PC-3 (cell line): ENCODE data around the gene KIDINS220. TPM values are rescaled to one million over a fixed set of nuclear protein-coding genes. Genes with fewer than 3 reads are reported as not detected.

Experiments used
- ATAC-seq: fragments of 200-7000 bp; cut with Tn5 transposase; 2 replicates; pipeline ENCODE4 v1.9.1; 2020; ENCODE audit warnings: mild to moderate bottlenecking, moderate library complexity
- BruUV-seq: library from RNA; stranded (reverse); fragments of 400-500 nt; replicated peaks from 2 replicates; lab custom pipeline; 2021; lab: Mats Ljungman, UMichigan
- CTCF ChIA-PET: fragments of 300-600 bp; sonication (Branson Sonifier 250); formaldehyde crosslinking; loops from one replicate; lab custom pipeline; 2022; ENCODE audit warnings: antibody characterized with exemption; lab: Charles Lee
- POLR2A ChIA-PET: fragments of 300-600 bp; sonication (Branson Sonifier 250); formaldehyde crosslinking; loops from one replicate; lab custom pipeline; 2022; ENCODE audit warnings: antibody characterized with exemption; ENCODE audit not compliant: unreplicated experiment; lab: Charles Lee
- DNase-seq: peaks from one replicate; pipeline ENCODE4 v3.0.0-alpha.2; 2015
- H2AFZ ChIP-seq: fragments of 300-600 bp; sonication (generic); 2 replicates; pipeline ENCODE4 v1.6.0; 2016; ENCODE audit warnings: antibody characterized with exemption, low read length
- H3F3A ChIP-seq: fragments of 300-600 bp; sonication (generic); one replicate; pipeline ENCODE4 v1.6.0; 2017; ENCODE audit warnings: antibody characterized with exemption, low read length, control low read depth, mild to moderate bottlenecking; ENCODE audit not compliant: unreplicated experiment
- H3K27ac ChIP-seq: fragments of 300-600 bp; sonication (generic); 2 replicates; pipeline ENCODE4 v1.5.1; 2016; ENCODE audit warnings: mild to moderate bottlenecking, low read length
- H3K27me3 ChIP-seq: fragments of 300-600 bp; sonication (generic); 2 replicates; pipeline ENCODE4 v1.6.1; 2016; ENCODE audit warnings: low read length, mixed read lengths
- H3K36me3 ChIP-seq: fragments of 300-600 bp; sonication (generic); 2 replicates; pipeline ENCODE4 v1.6.1; 2016; ENCODE audit warnings: low read depth, mixed run types, low read length, mixed read lengths
- H3K4me1 ChIP-seq: fragments of 300-600 bp; sonication (generic); 2 replicates; pipeline ENCODE4 v1.5.1; 2016; ENCODE audit warnings: low read length; ENCODE audit not compliant: insufficient read depth
- H3K4me2 ChIP-seq: fragments of 300-600 bp; sonication (generic); 2 replicates; pipeline ENCODE4 v1.6.0; 2016; ENCODE audit warnings: low read length
- H3K4me3 ChIP-seq: fragments of 300-600 bp; sonication (generic); 2 replicates; pipeline ENCODE4 v1.5.1; 2016; ENCODE audit warnings: mild to moderate bottlenecking, low read length, mixed read lengths
- H3K79me2 ChIP-seq: fragments of 300-600 bp; sonication (generic); 2 replicates; pipeline ENCODE4 v1.6.1; 2017; ENCODE audit warnings: low read length, mixed read lengths
- H3K9ac ChIP-seq: fragments of 300-600 bp; sonication (generic); 2 replicates; pipeline ENCODE4 v1.6.0; 2016; ENCODE audit warnings: mild to moderate bottlenecking, low read length
- H3K9me2 ChIP-seq: fragments of 300-600 bp; sonication (generic); replicated peaks from 2 replicates; pipeline ENCODE4 v1.6.1; 2016; ENCODE audit warnings: mixed run types, low read length, mixed read lengths
- H3K9me3 ChIP-seq: fragments of 300-600 bp; sonication (generic); 2 replicates; pipeline ENCODE4 v1.6.1; 2016; ENCODE audit warnings: low read length, mixed read lengths
- H4K20me1 ChIP-seq: fragments of 300-600 bp; sonication (generic); 2 replicates; pipeline ENCODE4 v1.6.1; 2016; ENCODE audit warnings: low read length, mixed read lengths
- CTCF ChIP-seq: fragments of 300-600 bp; sonication (generic); conservative IDR thresholded peaks from 2 replicates; pipeline ENCODE4 v1.5.1; 2017; ENCODE audit warnings: antibody characterized with exemption, low read depth, mild to moderate bottlenecking, low read length
- EZH2 ChIP-seq: fragments of 300-600 bp; sonication (generic); IDR thresholded peaks from one replicate; pipeline ENCODE4 v1.6.1; 2017; ENCODE audit warnings: antibody characterized with exemption, mild to moderate bottlenecking, low read length; ENCODE audit not compliant: unreplicated experiment
- EZH2phosphoT487 ChIP-seq: fragments of 300-600 bp; sonication (generic); IDR thresholded peaks from 2 replicates; pipeline ENCODE4 v1.6.1; 2018; ENCODE audit warnings: mild to moderate bottlenecking, antibody characterized with exemption, low read length, borderline replicate concordance
- intact Hi-C: fragments of 100-400 bp; cut with micrococcal nuclease; formaldehyde crosslinking; loops from 2 replicates; pipeline ENCODE4 v1.9.0; 2023
- total RNA-seq: library from RNA; depleted of rRNA; stranded (reverse); fragments of >200 nt; gene quantifications from 2 replicates; pipeline ENCODE4 v1.2.3, GENCODE V29; 2014

KIDINS220 gene
- total RNA-seq, 1 experiment from 2014 or later, result 37.6 TPM

- ATAC-seq, result no peak
- H3K4me3 ChIP-seq, result no peak overlapping the region
- 0 out of 2 replicates have a peak, but pooled peaks cover 6% of the 10 kb centered on the region for H4K20me1 ChIP-seq
- ChIA-PET POLR2A (no interaction called here), CTCF (no interaction called here)
- H3K79me2 ChIP-seq, result peaks cover 30% of the 10 kb centered on the region
- H3K27ac ChIP-seq, result no peak overlapping the region
- no peak overlapping the region for H3K4me2 ChIP-seq
- H3F3A ChIP-seq, result no peaks in the 10 kb centered on the region
- no peak overlapping the region for H3K9ac ChIP-seq
- no peaks in the 10 kb centered on the region for H3K9me3 ChIP-seq
- no TSS peak for BruUV-seq
- no peak for DNase-seq
- no peaks in the 10 kb centered on the region for H3K27me3 ChIP-seq
- intact Hi-C loops, result no loop called here
- H3K4me1 ChIP-seq, result peaks cover 13% of the 10 kb centered on the region
- H3K36me3 ChIP-seq, result no peaks in the 10 kb centered on the region
- no peak overlapping the region for H2AFZ ChIP-seq
- TF ChIP-seq EZH2, result no peak
- no peak for TF ChIP-seq EZH2phosphoT487
- TF ChIP-seq CTCF, result no peak
- no peaks in the 10 kb centered on the region for H3K9me2 ChIP-seq
Observed at GRCh38 chr2:8839189-8839965, 2.0 kb upstream of the KIDINS220 start.

- TF ChIP-seq EZH2 (no peak), EZH2phosphoT487 (no peak), CTCF (no peak)
- POLR2A ChIA-PET, result no interaction called here
- Histone ChIP-seq H2AFZ (no peak overlapping the region; the same call in 1 of the 2 replicates), H3K9me2 (no peaks in the 10 kb centered on the region), H3K4me2 (peak overlapping the region; percentile 61), H3K79me2 (peaks cover 46% of the 10 kb centered on the region), H3K9ac (no peak overlapping the region), H4K20me1 (0 out of 2 replicates have a peak, but pooled peaks cover 6% of the 10 kb centered on the region), H3F3A (no peaks in the 10 kb centered on the region), H3K27me3 (no peaks in the 10 kb centered on the region), H3K36me3 (no peaks in the 10 kb centered on the region), H3K4me1 (peaks cover 13% of the 10 kb centered on the region), H3K27ac (no peak overlapping the region), H3K9me3 (no peaks in the 10 kb centered on the region), H3K4me3 (no peak overlapping the region)
- no peak for ATAC-seq
- CTCF ChIA-PET, result no interaction called here
- DNase-seq, result no peak
- intact Hi-C loops, result no loop called here
- no TSS peak for BruUV-seq
Observed at GRCh38 chr2:8837795-8838140, 355 bp upstream of the KIDINS220 start.

GRCh38 chr2:8835279-8835678 is 2.1 kb downstream of the KIDINS220 start:
- H3K27me3 ChIP-seq, result no peaks in the 10 kb centered on the region
- no peak overlapping the region for H2AFZ ChIP-seq
- no peaks in the 10 kb centered on the region for H3F3A ChIP-seq
- H3K79me2 ChIP-seq, result peaks cover 69% of the 10 kb centered on the region
- H3K4me3 ChIP-seq, result peak overlapping the region; percentile 82; the same call in 1 of the 2 replicates
- no peak overlapping the region for H3K9ac ChIP-seq
- no peak overlapping the region for H3K27ac ChIP-seq
- intact Hi-C loops, result no loop called here
- peak overlapping the region; percentile 93 for H3K4me2 ChIP-seq
- H3K9me2 ChIP-seq, result no peaks in the 10 kb centered on the region
- H3K4me1 ChIP-seq, result peaks cover 13% of the 10 kb centered on the region
- no peak for TF ChIP-seq EZH2
- no peak for TF ChIP-seq EZH2phosphoT487
- no peak for TF ChIP-seq CTCF
- no peaks in the 10 kb centered on the region for H3K9me3 ChIP-seq
- ChIA-PET CTCF (no interaction called here), POLR2A (no interaction called here)
- DNase-seq, result no peak
- no peak for ATAC-seq
- H4K20me1 ChIP-seq, result peaks cover 6% of the 10 kb centered on the region; the same call in 1 of the 2 replicates
- no peaks in the 10 kb centered on the region for H3K36me3 ChIP-seq
- BruUV-seq, result no TSS peak
